Activated effector memory CD4-positive, alpha-beta T cell treated with anti-CD3 and anti-CD28 coated beads, Interleukin-2, amount 50 U/mL, for 16 hours (primary cell): ENCODE results near the gene ITGAL.
"Not testable (repeated sequence)": the region's sequence is repeated elsewhere in the genome, so short reads cannot be mapped to it uniquely, and the experiment has no call there.

Experiments
- DNase-seq: peaks from one replicate; pipeline ENCODE4 v3.0.0-alpha.2; 2020

ITGAL gene

GRCh38 chr16:30493941-30494488 lies 21.5 kb downstream of the ITGAL start:
- no peak for DNase-seq

DNA sequence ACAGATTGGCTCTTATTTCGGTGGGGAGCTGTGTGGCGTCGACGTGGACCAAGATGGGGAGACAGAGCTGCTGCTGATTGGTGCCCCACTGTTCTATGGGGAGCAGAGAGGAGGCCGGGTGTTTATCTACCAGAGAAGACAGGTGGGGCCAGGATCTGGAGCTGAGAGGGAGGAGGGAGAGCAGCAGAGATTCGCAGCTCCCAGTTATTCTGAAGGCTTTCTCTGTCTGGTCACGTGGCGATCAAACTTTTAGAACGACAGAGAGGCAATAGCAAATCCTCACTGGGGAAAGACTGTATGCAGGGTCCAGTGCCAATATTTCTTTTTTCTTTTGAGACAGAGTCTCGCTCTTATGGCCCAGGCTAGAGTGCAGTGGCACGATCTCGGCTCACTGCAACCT lies 22.2 kb downstream of the ITGAL start:
- no peak for DNase-seq

- no peak for DNase-seq
These were observed 26.7 kb downstream of the ITGAL start for GRCh38 chr16:30499284-30499683.

DNA sequence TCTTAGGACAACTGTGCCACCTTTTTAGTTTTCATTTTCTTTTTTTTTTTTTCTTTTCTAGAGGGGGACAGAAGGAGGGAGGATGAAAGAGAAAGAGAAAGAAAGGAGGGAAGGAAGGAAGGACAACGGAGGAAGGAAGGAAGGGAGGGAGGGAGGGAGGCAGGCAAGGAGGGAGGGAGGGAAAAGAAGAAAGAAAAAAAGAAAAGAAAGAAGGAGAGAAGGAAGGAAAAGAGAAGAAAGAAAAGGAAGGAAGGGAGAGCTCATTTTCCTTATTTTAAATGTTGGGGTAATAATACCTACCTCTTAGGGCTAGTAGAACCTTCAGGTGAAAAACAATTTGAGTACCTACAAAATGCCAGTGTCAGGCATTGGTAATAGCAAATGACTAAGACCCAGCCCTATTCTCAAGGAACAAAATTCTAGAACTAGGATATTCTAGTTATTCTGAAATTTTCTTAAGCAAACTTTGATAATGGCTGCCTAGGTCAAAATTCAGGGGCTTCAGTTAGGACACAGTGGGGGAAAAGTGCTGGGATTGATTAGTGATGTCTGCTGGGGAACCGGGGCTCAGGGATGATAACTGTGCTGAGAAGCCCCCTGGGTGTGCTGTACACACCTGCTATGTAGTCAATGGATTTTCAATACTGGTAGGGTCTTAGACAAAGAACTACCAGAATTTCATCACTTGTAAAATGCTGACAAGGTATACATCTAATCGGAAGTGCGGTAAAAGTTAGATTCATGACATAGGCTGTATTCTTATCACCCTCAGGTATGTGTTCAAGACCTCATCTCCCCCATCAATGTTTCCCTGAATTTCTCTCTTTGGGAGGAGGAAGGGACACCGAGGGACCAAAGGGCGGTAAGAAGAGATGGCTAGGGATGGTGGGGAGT lies 31.1 kb downstream of the ITGAL start:
- DNase-seq: no peak

DNA sequence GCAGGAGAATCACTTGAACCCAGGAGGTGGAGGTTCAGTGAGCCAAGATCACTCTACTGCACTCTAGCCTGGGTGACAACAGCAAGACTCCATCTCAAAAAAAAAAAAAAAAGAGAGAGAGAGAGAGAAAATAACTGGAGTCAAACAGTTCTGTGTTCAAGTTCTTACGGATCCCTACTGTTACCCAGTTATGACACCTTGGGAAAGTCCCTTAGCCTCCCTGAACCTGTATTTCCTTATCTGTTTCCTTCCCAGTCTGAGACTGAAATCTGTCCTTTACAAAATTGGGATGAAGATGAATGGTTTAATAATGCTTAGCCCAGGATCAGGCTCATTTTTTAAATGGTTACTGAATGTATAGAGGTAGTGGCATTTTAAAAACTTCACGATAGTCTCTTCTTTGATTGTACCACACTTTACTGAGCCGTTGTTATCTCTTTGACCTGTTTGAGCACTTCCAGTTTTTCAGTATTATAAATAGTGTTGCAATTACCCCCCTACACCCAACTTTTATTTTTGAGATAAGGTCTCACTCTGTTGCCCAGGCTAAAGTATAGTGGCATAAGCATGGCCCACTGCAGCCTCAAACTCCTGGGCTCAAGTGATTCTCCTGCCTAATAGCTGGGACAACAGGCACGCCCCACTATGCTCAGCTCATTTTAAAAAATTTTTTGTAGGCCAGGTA lies 36.7 kb downstream of the ITGAL start:
- no peak for DNase-seq

- DNase-seq: no peak
These were observed 37.9 kb downstream of the ITGAL start for GRCh38 chr16:30510376-30510938.

DNA sequence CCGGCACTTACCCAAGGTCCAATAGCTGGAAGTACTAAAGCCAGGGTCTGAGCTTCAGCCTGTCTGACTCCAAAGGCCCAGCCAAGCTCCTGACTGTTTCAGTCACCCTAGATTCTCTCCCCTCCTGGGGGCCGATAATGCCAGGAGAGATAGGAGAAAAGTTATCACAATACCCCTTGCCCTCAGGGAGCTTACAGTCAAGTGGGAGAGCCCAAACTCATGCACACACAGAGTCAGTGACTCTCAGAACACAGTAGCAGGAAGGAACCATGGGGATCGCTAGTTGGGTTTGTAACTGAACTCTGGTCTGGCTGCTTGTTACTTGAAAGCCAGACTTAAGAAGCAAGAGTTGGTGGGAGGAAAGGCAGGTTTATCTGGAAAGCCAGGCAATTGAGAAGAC lies 39.0 kb downstream of the ITGAL start:
- DNase-seq: no peak

DNA sequence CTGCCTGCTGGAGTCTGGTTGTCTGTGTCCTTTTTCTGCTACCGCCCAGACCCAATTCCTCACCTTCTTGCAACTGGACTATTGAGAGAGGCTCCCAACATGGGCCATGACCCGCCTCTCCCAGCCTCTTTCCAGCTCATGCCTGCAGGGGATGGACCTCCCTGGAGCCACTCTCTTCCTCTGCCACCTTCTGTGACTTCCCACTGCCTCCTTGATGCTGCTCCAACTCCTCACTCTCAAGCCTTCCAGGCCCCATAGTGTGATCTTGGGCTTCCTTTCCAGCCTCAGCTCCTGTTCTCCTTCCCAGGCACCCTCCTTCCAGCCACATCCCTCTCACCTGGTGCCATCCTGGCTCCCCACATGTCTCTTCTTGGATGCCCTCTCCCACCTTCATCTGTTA lies 42.7 kb downstream of the ITGAL start:
- no peak for DNase-seq

- DNase-seq: no peak
These were observed 46.0 kb downstream of the ITGAL start for GRCh38 chr16:30518552-30518951.

GRCh38 chr16:30519120-30520049 lies 46.8 kb downstream of the ITGAL start:
- no peak for DNase-seq

DNA sequence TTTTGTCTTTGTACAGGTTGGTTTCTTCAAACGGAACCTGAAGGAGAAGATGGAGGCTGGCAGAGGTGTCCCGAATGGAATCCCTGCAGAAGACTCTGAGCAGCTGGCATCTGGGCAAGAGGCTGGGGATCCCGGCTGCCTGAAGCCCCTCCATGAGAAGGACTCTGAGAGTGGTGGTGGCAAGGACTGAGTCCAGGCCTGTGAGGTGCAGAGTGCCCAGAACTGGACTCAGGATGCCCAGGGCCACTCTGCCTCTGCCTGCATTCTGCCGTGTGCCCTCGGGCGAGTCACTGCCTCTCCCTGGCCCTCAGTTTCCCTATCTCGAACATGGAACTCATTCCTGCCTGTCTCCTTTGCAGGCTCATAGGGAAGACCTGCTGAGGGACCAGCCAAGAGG lies 48.9 kb downstream of the ITGAL start:
- DNase-seq: no peak

DNA sequence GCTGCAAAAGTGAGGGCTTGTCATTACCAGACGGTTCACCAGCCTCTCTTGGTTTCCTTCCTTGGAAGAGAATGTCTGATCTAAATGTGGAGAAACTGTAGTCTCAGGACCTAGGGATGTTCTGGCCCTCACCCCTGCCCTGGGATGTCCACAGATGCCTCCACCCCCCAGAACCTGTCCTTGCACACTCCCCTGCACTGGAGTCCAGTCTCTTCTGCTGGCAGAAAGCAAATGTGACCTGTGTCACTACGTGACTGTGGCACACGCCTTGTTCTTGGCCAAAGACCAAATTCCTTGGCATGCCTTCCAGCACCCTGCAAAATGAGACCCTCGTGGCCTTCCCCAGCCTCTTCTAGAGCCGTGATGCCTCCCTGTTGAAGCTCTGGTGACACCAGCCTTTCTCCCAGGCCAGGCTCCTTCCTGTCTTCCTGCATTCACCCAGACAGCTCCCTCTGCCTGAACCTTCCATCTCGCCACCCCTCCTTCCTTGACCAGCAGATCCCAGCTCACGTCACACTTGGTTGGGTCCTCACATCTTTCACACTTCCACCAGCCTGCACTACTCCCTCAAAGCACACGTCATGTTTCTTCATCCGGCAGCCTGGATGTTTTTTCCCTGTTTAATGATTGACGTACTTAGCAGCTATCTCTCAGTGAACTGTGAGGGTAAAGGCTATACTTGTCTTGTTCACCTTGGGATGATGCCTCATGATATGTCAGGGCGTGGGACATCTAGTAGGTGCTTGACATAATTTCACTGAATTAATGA lies 49.5 kb downstream of the ITGAL start:
- DNase-seq: no peak

GRCh38 chr16:30522702-30523463 lies 50.3 kb downstream of the ITGAL start:
- DNase-seq: not testable (repeated sequence)

- no peak for DNase-seq
These were observed 51.4 kb downstream of the ITGAL start for GRCh38 chr16:30523768-30524574.

GRCh38 chr16:30524575-30525568 lies 52.3 kb downstream of the ITGAL start:
- no peak for DNase-seq

DNA sequence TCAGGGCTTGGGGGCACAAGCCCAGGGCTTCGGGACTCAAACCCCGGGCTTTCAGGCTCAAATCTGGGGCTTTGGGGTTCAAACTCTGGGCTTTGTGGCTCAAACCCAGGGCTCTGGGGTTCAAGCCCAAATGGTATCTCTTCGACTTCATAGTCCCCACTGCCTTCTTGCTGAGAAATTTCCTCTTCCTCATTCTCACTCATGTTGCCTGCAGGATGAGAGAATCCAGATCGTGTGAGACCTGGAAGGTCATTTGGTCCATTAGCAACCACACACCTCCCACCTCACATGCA lies 53.2 kb downstream of the ITGAL start:
- no peak for DNase-seq

DNA sequence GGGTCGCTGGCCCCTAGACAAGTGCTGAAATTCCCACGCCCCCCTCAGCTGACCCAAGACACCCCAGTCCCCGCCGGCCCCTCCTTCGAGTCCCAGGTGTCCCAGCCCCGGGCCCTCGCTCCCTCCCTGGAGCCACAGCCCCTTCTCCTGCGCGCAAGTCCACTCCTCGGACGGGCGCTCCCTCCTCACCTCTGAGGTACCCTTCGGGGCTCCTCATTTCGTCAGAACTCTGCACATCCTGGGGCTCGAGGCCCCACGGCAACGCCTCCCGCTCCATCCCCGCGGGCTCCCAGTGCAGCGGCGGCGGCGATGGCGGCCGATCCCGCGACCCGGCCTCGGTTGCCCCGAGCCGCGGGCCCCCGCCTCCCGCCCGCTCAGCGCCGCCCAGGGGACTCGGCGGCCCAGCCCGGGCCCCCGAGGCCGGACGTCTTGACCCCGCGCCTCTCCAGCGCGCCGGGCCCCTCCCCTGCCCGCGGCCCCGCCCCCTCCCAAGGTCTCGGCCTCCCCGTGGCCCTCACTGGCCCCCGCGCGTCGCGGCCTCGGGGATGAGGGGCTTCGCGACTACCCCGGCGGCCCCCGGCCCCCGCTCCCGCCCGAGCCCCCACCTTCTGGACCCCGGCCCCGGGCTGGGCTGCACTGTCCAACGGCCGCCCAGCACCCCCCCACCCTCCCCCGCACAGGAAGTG lies 53.7 kb downstream of the ITGAL start, which contains the start of gene ZNF768:
Gene ZNF768, minus strand, starts transcription at position 430 of the 686 bp plus-strand sequence. Its CDS starts 153 bp downstream, at position 277.
- no peak for DNase-seq
